ENCODE results near the gene ZFHX2.

Gene ZFHX2

DNA sequence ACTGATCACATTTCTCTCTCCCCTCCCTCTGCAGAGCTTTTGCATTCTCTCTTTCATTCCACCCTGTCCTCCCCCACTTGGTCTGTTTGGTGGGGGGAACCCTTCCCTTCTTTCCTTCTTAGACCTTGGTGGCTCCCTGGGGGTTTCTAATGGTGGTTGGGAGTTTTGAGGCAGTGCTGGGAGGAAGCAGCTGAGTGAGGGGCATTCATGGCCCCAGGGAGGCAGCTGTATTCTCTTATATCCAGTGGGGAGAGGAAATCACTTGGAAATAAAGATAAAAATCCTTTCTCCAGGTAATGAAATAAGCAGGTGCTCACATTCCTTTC, 68.8 kb downstream of the ZFHX2 start:
- H3K27me3 ChIP-seq (ENCODE audit: insufficient read depth, low read length) = no peaks in the 10 kb centered on the region
- no peak overlapping the region for H3K27ac ChIP-seq (ENCODE audit: low read depth, low read length)
- H3K4me1 ChIP-seq (ENCODE audit: control insufficient read depth, insufficient read depth, low read length, unreplicated experiment) = no peaks in the 10 kb centered on the region
- H2AFZ ChIP-seq (ENCODE audit: low read length, unreplicated experiment) = no peak overlapping the region
- H3K4me3 ChIP-seq (ENCODE audit: low read depth, low read length) = no peak overlapping the region
- H3K36me3 ChIP-seq (ENCODE audit: insufficient read depth, low read length) = peaks cover 4% of the 10 kb centered on the region; the same call in 1 of the 2 replicates
- no peaks in the 10 kb centered on the region for H3K79me2 ChIP-seq (ENCODE audit: control insufficient read depth, insufficient read depth, low read length, unreplicated experiment)

DNA sequence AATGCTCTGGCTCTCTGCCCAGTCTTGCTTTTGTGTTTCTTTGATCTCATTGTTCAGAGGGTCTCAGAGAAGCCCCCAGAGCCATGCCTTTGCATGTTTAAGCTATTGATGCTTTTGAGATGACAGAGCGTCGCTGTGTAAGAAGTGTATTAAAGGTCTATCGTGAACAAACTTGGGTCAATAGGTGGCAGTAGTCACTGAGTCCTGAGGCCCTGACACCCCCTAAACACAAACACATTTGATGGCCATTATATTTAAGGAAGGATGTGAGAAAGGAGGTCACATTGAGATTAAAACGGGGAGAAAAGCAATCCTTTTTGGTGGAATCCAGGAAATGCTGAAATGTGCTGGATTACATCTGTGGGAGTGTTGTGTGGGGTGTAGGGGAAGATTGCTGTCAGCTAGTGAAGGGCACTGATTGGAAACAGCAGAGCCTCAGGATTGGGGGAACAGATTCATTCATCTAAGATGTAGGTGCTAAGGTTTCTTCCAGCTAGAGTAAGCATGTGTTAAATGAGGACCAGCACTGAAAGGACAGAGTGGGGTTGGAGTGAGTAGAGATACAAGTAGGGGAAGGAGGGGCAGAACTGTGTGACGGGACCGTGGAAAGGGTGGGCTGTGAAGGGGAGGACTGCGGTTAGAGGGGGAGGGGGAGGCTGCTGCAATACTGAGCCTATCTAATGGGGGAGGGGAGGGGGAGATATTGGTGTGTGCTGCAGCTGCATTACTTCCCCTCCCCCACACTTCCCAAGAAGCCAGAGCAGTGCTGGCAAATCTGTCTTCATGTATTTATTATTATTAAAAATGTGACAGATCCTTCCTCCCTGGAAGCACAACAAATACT, 69.4 kb downstream of the ZFHX2 start:
- Histone ChIP-seq H2AFZ (ENCODE audit: low read length, unreplicated experiment) (no peak overlapping the region), H3K4me1 (ENCODE audit: control insufficient read depth, insufficient read depth, low read length, unreplicated experiment) (no peaks in the 10 kb centered on the region), H3K36me3 (ENCODE audit: insufficient read depth, low read length) (peaks cover 4% of the 10 kb centered on the region; the same call in 1 of the 2 replicates), H3K79me2 (ENCODE audit: control insufficient read depth, insufficient read depth, low read length, unreplicated experiment) (no peaks in the 10 kb centered on the region), H3K27me3 (ENCODE audit: insufficient read depth, low read length) (no peaks in the 10 kb centered on the region), H3K27ac (ENCODE audit: low read depth, low read length) (no peak overlapping the region), H3K4me3 (ENCODE audit: low read depth, low read length) (no peak overlapping the region)

DNA sequence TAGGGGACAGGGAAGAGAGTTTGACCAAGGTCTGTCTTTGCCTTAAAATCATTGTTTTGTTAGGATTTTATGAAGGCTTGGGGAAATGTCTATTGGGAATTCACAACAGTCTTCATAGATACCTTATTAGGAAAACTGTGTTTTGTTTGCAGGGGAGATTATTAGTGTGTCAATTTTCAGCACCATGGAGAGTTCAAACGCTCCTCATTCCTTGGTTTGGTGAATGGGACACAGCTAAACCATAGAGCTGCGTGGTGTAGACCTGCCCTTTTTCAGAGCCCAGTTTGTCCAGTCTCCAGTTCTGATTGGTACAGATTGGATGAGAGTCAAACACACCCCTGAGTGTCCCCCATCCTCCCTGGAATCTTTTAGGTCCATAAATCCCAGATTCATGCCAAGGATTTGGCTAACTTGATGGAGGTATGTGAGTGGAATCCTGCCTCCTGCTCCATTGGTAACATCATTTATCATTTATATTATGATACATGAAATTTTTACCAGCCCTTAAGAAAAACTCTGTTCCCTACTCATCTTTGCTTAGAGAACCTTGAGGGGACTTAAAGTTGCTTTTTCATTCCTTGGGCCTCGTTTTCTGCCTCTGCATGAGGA, 70.1 kb downstream of the ZFHX2 start:
- Histone ChIP-seq H3K36me3 (ENCODE audit: insufficient read depth, low read length) (peaks cover 6% of the 10 kb centered on the region), H3K27ac (ENCODE audit: low read depth, low read length) (no peak overlapping the region), H3K79me2 (ENCODE audit: control insufficient read depth, insufficient read depth, low read length, unreplicated experiment) (no peaks in the 10 kb centered on the region), H3K27me3 (ENCODE audit: insufficient read depth, low read length) (no peaks in the 10 kb centered on the region), H3K4me1 (ENCODE audit: control insufficient read depth, insufficient read depth, low read length, unreplicated experiment) (no peaks in the 10 kb centered on the region), H2AFZ (ENCODE audit: low read length, unreplicated experiment) (no peak overlapping the region), H3K4me3 (ENCODE audit: low read depth, low read length) (no peak overlapping the region)

DNA sequence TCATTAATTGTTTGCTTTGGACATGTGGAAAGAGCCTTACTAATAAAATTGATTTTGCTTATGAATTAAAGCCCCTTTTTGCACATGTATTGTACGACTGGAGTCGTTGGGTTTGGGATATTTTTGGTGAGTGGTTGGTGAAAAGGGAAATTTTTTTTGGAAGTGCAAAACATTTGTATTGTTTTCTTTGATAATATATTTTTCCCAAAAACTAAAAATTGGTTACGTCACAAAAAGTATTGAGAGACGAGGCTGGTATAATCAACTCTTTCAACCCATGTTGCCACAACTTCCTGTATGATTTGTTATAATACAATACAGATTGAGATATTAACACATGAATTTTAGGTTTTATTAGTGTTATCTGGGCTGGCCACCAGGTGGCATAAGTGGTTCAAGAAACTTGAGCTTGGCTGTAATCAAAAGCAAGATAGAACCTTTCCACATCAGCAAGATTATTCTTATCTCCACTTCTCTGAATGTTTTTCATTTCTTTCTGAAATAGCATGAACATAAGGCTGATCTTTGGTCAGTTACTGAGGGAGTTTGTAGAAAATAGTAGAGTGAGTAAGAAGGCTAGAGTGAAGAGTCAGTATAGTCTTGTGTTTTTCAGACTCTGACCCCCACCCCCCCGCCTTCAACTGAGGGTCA, 73.3 kb downstream of the ZFHX2 start:
- Histone ChIP-seq H3K27me3 (ENCODE audit: insufficient read depth, low read length) (no peaks in the 10 kb centered on the region), H3K36me3 (ENCODE audit: insufficient read depth, low read length) (peaks cover 32% of the 10 kb centered on the region), H3K4me1 (ENCODE audit: control insufficient read depth, insufficient read depth, low read length, unreplicated experiment) (no peaks in the 10 kb centered on the region)

DNA sequence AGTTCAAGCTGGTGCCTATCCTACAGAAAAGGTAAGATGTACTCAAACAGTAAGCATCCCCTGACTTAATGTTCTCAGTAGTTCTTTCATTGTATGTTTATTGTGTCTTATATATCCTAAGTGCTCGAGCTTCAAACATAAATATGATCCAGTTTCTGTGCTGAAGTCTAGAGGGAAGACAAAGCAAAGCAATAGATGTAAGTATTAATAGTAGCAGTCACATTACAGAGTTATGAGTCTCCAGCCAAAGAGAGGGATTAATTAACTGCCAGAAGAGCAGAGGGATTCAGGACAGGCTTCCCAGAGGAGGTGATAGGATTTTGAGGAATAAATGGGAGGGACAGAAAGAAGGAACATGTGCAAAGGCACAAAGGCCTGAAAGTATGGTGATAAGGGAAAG, 80.6 kb downstream of the ZFHX2 start:
- Histone ChIP-seq H3K36me3 (ENCODE audit: insufficient read depth, low read length) (peaks cover 32% of the 10 kb centered on the region), H3K4me3 (ENCODE audit: low read depth, low read length) (peak overlapping the region; percentile 95; the same call in 1 of the 2 replicates), H2AFZ (ENCODE audit: low read length, unreplicated experiment) (no peak overlapping the region)

More for the DNA sequence above, 73.3 kb downstream of the ZFHX2 start:
- Histone ChIP-seq H2AFZ (ENCODE audit: low read length, unreplicated experiment) (no peak overlapping the region), H3K4me3 (ENCODE audit: low read depth, low read length) (no peak overlapping the region), H3K79me2 (ENCODE audit: control insufficient read depth, insufficient read depth, low read length, unreplicated experiment) (no peaks in the 10 kb centered on the region), H3K27ac (ENCODE audit: low read depth, low read length) (no peak overlapping the region)

More for the DNA sequence above, 80.6 kb downstream of the ZFHX2 start:
- Histone ChIP-seq H3K27ac (ENCODE audit: low read depth, low read length) (no peak overlapping the region), H3K79me2 (ENCODE audit: control insufficient read depth, insufficient read depth, low read length, unreplicated experiment) (peaks cover 20% of the 10 kb centered on the region), H3K4me1 (ENCODE audit: control insufficient read depth, insufficient read depth, low read length, unreplicated experiment) (peaks cover 7% of the 10 kb centered on the region), H3K27me3 (ENCODE audit: insufficient read depth, low read length) (no peaks in the 10 kb centered on the region)

Measured in ACC112 (cell line).